Loucy (cell line): ENCODE data around the gene NIPSNAP2.
"Not testable (repeated sequence)": the region's sequence is repeated elsewhere in the genome, so short reads cannot be mapped to it uniquely, and the experiment has no call there.

Source experiments
- H2AFZ ChIP-seq: fragments of 200-600 bp; sonication (generic); 2 replicates; pipeline ENCODE4 v1.6.0; 2016; ENCODE audit warnings: antibody characterized with exemption, mild to moderate bottlenecking, low read length, moderate library complexity
- H3F3A ChIP-seq: fragments of 200-600 bp; 2 replicates; pipeline ENCODE4 v1.6.0; 2016; ENCODE audit warnings: antibody characterized with exemption, low read depth, mild to moderate bottlenecking
- H3K27me3 ChIP-seq: fragments of 200-600 bp; sonication (generic); 2 replicates; pipeline ENCODE4 v1.6.1; 2014; ENCODE audit warnings: low read length, mild to moderate bottlenecking; ENCODE audit not compliant: insufficient read depth, poor library complexity, severe bottlenecking
- H3K36me3 ChIP-seq: fragments of 200-600 bp; sonication (generic); 2 replicates; pipeline ENCODE4 v1.6.1; 2016; ENCODE audit warnings: low read length; ENCODE audit not compliant: insufficient read depth
- H3K4me1 ChIP-seq: fragments of 200-600 bp; sonication (generic); 2 replicates; pipeline ENCODE4 v1.5.1; 2014; ENCODE audit warnings: low read length, mild to moderate bottlenecking; ENCODE audit not compliant: insufficient read depth, poor library complexity, severe bottlenecking
- H3K4me2 ChIP-seq: fragments of 200-600 bp; sonication (generic); 2 replicates; pipeline ENCODE4 v1.6.0; 2014; ENCODE audit warnings: antibody characterized with exemption, low read length, low read depth, mild to moderate bottlenecking; ENCODE audit not compliant: poor library complexity, severe bottlenecking
- H3K4me3 ChIP-seq: fragments of 200-600 bp; sonication (generic); 2 replicates; pipeline ENCODE4 v1.5.1; 2014; ENCODE audit warnings: low read length, mild to moderate bottlenecking, mixed read lengths; ENCODE audit not compliant: poor library complexity, severe bottlenecking
- H3K79me2 ChIP-seq: fragments of 200-600 bp; sonication (generic); 2 replicates; pipeline ENCODE4 v1.6.1; 2014; ENCODE audit warnings: low read length; ENCODE audit not compliant: insufficient read depth
- H3K9ac ChIP-seq: fragments of 200-600 bp; sonication (generic); 2 replicates; pipeline ENCODE4 v1.6.0; 2014; ENCODE audit warnings: mild to moderate bottlenecking, low read depth, low read length, moderate library complexity; ENCODE audit not compliant: poor library complexity, severe bottlenecking
- H3K9me2 ChIP-seq: fragments of 200-600 bp; sonication (generic); replicated peaks from 2 replicates; pipeline ENCODE4 v1.6.1; 2016; ENCODE audit warnings: low read depth, low read length, mixed read lengths
- H3K9me3 ChIP-seq: fragments of 200-600 bp; sonication (generic); 2 replicates; pipeline ENCODE4 v1.6.1; 2014; ENCODE audit warnings: mild to moderate bottlenecking, antibody characterized with exemption, low read length, low read depth; ENCODE audit not compliant: insufficient read depth
- H4K20me1 ChIP-seq: fragments of 200-600 bp; sonication (generic); 2 replicates; pipeline ENCODE4 v1.6.0; 2014; ENCODE audit warnings: antibody characterized with exemption, low read length, mild to moderate bottlenecking; ENCODE audit not compliant: insufficient read depth, poor library complexity, severe bottlenecking
- EZH2phosphoT487 ChIP-seq: fragments of 200-600 bp; IDR thresholded peaks from 2 replicates; pipeline ENCODE4 v1.6.1; 2018; ENCODE audit warnings: antibody characterized with exemption, mild to moderate bottlenecking, moderate library complexity, borderline replicate concordance
- TF ChIP-seq, protein P1 (sequence below): fragments of 200-600 bp; sonication (generic); conservative IDR thresholded peaks from 2 replicates; pipeline ENCODE4 v1.5.1; 2014; ENCODE audit warnings: mild to moderate bottlenecking, antibody characterized with exemption, low read length

Gene NIPSNAP2

DNA sequence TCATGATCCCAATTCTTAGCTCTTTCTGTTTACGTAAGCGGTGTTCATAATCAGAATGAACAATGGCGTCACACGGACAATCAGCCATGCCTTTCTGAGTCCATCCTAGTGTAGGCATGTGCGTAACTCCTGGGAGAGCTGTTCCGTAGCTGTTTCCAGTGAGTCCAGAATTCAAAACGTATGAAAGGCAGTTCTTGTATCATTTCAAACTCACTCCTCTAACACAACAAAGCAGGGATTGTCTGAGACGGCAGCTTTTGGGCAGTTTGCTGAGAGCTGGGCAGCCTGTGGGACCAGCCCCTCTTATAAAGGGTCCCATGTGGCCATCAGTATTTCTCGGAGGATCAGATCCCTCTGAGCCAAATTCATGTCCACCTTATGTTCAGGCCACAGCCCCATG lies 43.5 kb downstream of the NIPSNAP2 start:
- Histone ChIP-seq H3F3A (no peaks in the 10 kb centered on the region), H3K36me3 (no peaks in the 10 kb centered on the region), H3K4me2 (no peak overlapping the region), H3K4me3 (no peak overlapping the region), H3K4me1 (no peaks in the 10 kb centered on the region), H3K79me2 (no peaks in the 10 kb centered on the region), H2AFZ (no peak overlapping the region), H3K27me3 (no peaks in the 10 kb centered on the region), H3K9ac (no peak overlapping the region), H4K20me1 (no peaks in the 10 kb centered on the region), H3K9me3 (no peaks in the 10 kb centered on the region), H3K9me2 (no peaks in the 10 kb centered on the region)
- TF ChIP-seq EZH2phosphoT487 = no peak
- TF ChIP-seq, protein P1, sequence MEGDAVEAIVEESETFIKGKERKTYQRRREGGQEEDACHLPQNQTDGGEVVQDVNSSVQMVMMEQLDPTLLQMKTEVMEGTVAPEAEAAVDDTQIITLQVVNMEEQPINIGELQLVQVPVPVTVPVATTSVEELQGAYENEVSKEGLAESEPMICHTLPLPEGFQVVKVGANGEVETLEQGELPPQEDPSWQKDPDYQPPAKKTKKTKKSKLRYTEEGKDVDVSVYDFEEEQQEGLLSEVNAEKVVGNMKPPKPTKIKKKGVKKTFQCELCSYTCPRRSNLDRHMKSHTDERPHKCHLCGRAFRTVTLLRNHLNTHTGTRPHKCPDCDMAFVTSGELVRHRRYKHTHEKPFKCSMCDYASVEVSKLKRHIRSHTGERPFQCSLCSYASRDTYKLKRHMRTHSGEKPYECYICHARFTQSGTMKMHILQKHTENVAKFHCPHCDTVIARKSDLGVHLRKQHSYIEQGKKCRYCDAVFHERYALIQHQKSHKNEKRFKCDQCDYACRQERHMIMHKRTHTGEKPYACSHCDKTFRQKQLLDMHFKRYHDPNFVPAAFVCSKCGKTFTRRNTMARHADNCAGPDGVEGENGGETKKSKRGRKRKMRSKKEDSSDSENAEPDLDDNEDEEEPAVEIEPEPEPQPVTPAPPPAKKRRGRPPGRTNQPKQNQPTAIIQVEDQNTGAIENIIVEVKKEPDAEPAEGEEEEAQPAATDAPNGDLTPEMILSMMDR = no peak

DNA sequence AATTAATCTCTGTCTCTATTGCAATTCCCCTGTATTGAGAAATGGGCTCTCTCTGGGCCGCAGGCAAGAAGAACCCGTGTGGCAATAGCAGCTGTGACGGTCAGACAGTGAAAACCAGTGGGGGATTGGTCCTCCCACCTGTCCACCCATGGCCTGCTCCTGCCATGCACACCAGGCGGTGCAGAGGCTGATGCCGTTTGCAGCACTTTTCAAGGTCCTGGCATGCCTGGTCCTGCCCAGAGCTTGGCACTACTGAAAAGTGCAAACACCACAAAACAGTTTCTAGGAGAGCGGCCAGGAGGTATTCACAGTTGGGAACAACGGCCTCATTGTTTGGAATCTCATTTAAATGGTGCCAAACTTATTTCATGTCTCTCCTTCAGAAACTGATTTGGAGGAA lies 45.3 kb downstream of the NIPSNAP2 start:
- TF ChIP-seq, protein P1 = no peak
- no peak for TF ChIP-seq EZH2phosphoT487
- Histone ChIP-seq H3K9me3 (no peaks in the 10 kb centered on the region), H2AFZ (no peak overlapping the region), H3K36me3 (no peaks in the 10 kb centered on the region), H3K9ac (no peak overlapping the region), H4K20me1 (no peaks in the 10 kb centered on the region), H3K4me3 (no peak overlapping the region), H3F3A (no peaks in the 10 kb centered on the region), H3K4me2 (no peak overlapping the region), H3K4me1 (no peaks in the 10 kb centered on the region), H3K27me3 (no peaks in the 10 kb centered on the region), H3K9me2 (no peaks in the 10 kb centered on the region), H3K79me2 (no peaks in the 10 kb centered on the region)

DNA sequence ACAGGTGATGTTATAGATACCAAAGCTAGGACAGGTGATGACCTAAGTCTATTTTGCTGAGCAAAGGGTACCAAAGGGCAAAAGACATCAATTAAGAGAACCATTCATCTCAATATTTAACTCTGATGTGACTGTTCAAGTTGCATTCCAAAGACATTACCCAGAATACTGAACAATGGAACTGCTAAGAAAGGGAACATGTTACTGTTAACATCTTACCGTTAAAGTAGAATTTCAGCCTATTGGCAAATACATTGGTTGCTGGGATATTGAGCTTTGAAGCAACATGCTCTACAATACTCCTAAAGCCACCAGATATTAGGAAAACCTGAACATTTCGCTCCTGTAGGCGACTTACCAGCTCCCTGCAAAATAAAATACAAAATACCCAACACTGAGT lies 52.6 kb downstream of the NIPSNAP2 start:
- not testable (repeated sequence) for H2AFZ ChIP-seq, H3K9ac ChIP-seq, H4K20me1 ChIP-seq, H3K4me3 ChIP-seq, H3K27me3 ChIP-seq, H3K4me1 ChIP-seq, H3F3A ChIP-seq, H3K79me2 ChIP-seq, H3K4me2 ChIP-seq, H3K9me3 ChIP-seq, H3K9me2 ChIP-seq
- H3K36me3 ChIP-seq = peaks cover 10% of the 10 kb centered on the region; the same call in 1 of the 2 replicates

DNA sequence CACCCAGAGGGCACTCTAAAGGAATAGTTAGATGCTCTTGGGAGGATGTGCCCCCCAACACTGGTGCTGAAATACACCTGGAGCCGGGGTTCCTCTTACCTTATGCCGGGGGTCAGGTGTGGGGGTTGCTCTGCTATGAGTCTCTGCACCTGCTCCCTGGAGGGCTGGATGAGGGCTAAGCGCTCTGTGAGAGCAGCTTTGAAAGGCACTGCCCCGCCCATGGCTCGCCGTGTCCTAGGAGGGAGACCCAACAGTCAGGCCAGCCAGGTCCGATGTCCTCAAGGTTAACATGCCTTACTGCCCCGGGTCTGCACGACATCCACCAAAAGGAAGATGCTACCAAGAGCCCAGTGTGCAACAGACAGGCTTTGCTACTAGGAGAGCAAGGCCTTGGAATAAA lies 55.1 kb downstream of the NIPSNAP2 start:
- Histone ChIP-seq H3K4me1 (no peaks in the 10 kb centered on the region), H3K79me2 (no peaks in the 10 kb centered on the region), H3K9me2 (no peaks in the 10 kb centered on the region), H2AFZ (no peak overlapping the region), H3K27me3 (no peaks in the 10 kb centered on the region), H4K20me1 (no peaks in the 10 kb centered on the region), H3K9ac (no peak overlapping the region), H3K4me2 (no peak overlapping the region), H3K9me3 (no peaks in the 10 kb centered on the region), H3K4me3 (no peak overlapping the region), H3F3A (no peaks in the 10 kb centered on the region), H3K36me3 (peaks cover 10% of the 10 kb centered on the region; the same call in 1 of the 2 replicates)
- TF ChIP-seq EZH2phosphoT487 = no peak
- TF ChIP-seq, protein P1 = no peak
